ENCODE measurements around the gene KCNA5.
A peak's percentile ranks its signal among the peaks of the same experiment; 100 is the strongest.

KCNA5 gene

GRCh38 chr12:5059358-5059757 lies 15.7 kb downstream of the KCNA5 start:
- Histone ChIP-seq H3K4me3 (ENCODE audit: low read length) (no peak overlapping the region), H2AFZ (ENCODE audit: low read depth, low read length) (no peak overlapping the region), H3K9me3 (ENCODE audit: insufficient read depth, low read length) (no peaks in the 10 kb centered on the region), H3K4me2 (ENCODE audit: low read length) (peak overlapping the region; percentile 37), H4K20me1 (ENCODE audit: insufficient read depth, low read length) (peaks cover 28% of the 10 kb centered on the region), H3K4me1 (ENCODE audit: low read length) (peaks cover 17% of the 10 kb centered on the region), H3K27me3 (ENCODE audit: low read depth, low read length) (peaks cover 90% of the 10 kb centered on the region), H3K9ac (ENCODE audit: low read length) (no peak overlapping the region), H3K36me3 (replicated peaks; ENCODE audit: low read depth, low read length) (no peaks in the 10 kb centered on the region), H3K79me2 (ENCODE audit: low read length) (no peaks in the 10 kb centered on the region), H3K27ac (ENCODE audit: low read length) (no peak overlapping the region)
- TF ChIP-seq EZH2phosphoT487 (IDR thresholded peaks at IDR 0.05; ENCODE audit: low read depth) (no peak), CTCF (IDR thresholded peaks at IDR 0.05; ENCODE audit: low read depth, low read length) (no peak)

- Histone ChIP-seq H3K4me2 (ENCODE audit: low read length) (no peak overlapping the region), H2AFZ (ENCODE audit: low read depth, low read length) (no peak overlapping the region), H3K79me2 (ENCODE audit: low read length) (no peaks in the 10 kb centered on the region), H4K20me1 (ENCODE audit: insufficient read depth, low read length) (peaks cover 28% of the 10 kb centered on the region), H3K27ac (ENCODE audit: low read length) (no peak overlapping the region), H3K4me3 (ENCODE audit: low read length) (no peak overlapping the region), H3K9ac (ENCODE audit: low read length) (no peak overlapping the region), H3K4me1 (ENCODE audit: low read length) (peaks cover 24% of the 10 kb centered on the region), H3K36me3 (replicated peaks; ENCODE audit: low read depth, low read length) (no peaks in the 10 kb centered on the region), H3K9me3 (ENCODE audit: insufficient read depth, low read length) (no peaks in the 10 kb centered on the region), H3K27me3 (ENCODE audit: low read depth, low read length) (peaks cover 95% of the 10 kb centered on the region)
- TF ChIP-seq EZH2phosphoT487 (IDR thresholded peaks at IDR 0.05; ENCODE audit: low read depth) (no peak), CTCF (IDR thresholded peaks at IDR 0.05; ENCODE audit: low read depth, low read length) (no peak)
Measured at GRCh38 chr12:5060958-5061357, 17.3 kb downstream of the KCNA5 start.

- peaks cover 90% of the 10 kb centered on the region for H3K27me3 ChIP-seq (ENCODE audit: low read depth, low read length)
- H2AFZ ChIP-seq (ENCODE audit: low read depth, low read length): no peak overlapping the region
- H3K4me2 ChIP-seq (ENCODE audit: low read length): no peak overlapping the region
- TF ChIP-seq EZH2phosphoT487 (IDR thresholded peaks at IDR 0.05; ENCODE audit: low read depth): no peak
- TF ChIP-seq CTCF (IDR thresholded peaks at IDR 0.05; ENCODE audit: low read depth, low read length): no peak
- H3K36me3 ChIP-seq (replicated peaks; ENCODE audit: low read depth, low read length): no peaks in the 10 kb centered on the region
- no peaks in the 10 kb centered on the region for H3K79me2 ChIP-seq (ENCODE audit: low read length)
- H3K9me3 ChIP-seq (ENCODE audit: insufficient read depth, low read length): no peaks in the 10 kb centered on the region
- H3K4me1 ChIP-seq (ENCODE audit: low read length): peaks cover 27% of the 10 kb centered on the region
- H4K20me1 ChIP-seq (ENCODE audit: insufficient read depth, low read length): peaks cover 28% of the 10 kb centered on the region
- H3K27ac ChIP-seq (ENCODE audit: low read length): no peak overlapping the region
- H3K4me3 ChIP-seq (ENCODE audit: low read length): no peak overlapping the region
- no peak overlapping the region for H3K9ac ChIP-seq (ENCODE audit: low read length)
Measured at GRCh38 chr12:5063149-5063548, 19.5 kb downstream of the KCNA5 start.

GRCh38 chr12:5064913-5065490 lies 21.3 kb downstream of the KCNA5 start:
- no peaks in the 10 kb centered on the region for H3K36me3 ChIP-seq (replicated peaks; ENCODE audit: low read depth, low read length)

More at GRCh38 chr12:5064913-5065490, 21.3 kb downstream of the KCNA5 start:
- Histone ChIP-seq H3K9ac (ENCODE audit: low read length) (no peak overlapping the region), H3K4me3 (ENCODE audit: low read length) (no peak overlapping the region), H3K4me1 (ENCODE audit: low read length) (peaks cover 26% of the 10 kb centered on the region), H2AFZ (ENCODE audit: low read depth, low read length) (no peak overlapping the region), H4K20me1 (ENCODE audit: insufficient read depth, low read length) (peaks cover 12% of the 10 kb centered on the region), H3K79me2 (ENCODE audit: low read length) (no peaks in the 10 kb centered on the region), H3K4me2 (ENCODE audit: low read length) (no peak overlapping the region), H3K27me3 (ENCODE audit: low read depth, low read length) (peaks cover 89% of the 10 kb centered on the region), H3K9me3 (ENCODE audit: insufficient read depth, low read length) (no peaks in the 10 kb centered on the region), H3K27ac (ENCODE audit: low read length) (no peak overlapping the region)
- no peak for TF ChIP-seq EZH2phosphoT487 (IDR thresholded peaks at IDR 0.05; ENCODE audit: low read depth)
- TF ChIP-seq CTCF (IDR thresholded peaks at IDR 0.05; ENCODE audit: low read depth, low read length): no peak
